Nephron progenitor cell (in vitro differentiated cells): ENCODE results near the gene CYP4V2.
A peak's percentile ranks its signal among the peaks of the same experiment; 100 is the strongest.

Experiments
- DNase-seq: peaks from one replicate; pipeline ENCODE4 v3.0.0; 2021
- H3K27ac Mint-ChIP-seq: 2 replicates; pipeline ENCODE4 v1.8.0; 2021; ENCODE audit warnings: mild to moderate bottlenecking, moderate library complexity, mixed read lengths
- H3K27me3 Mint-ChIP-seq: 2 replicates; pipeline ENCODE4 v1.8.0; 2021; ENCODE audit warnings: mild to moderate bottlenecking, low read depth, mixed read lengths; ENCODE audit not compliant: poor library complexity
- H3K36me3 Mint-ChIP-seq: 2 replicates; pipeline ENCODE4 v1.8.0; 2021; ENCODE audit warnings: low read depth, mixed read lengths
- H3K4me1 Mint-ChIP-seq: 2 replicates; pipeline ENCODE4 v1.8.0; 2021; ENCODE audit warnings: mixed read lengths
- H3K4me3 Mint-ChIP-seq: 2 replicates; pipeline ENCODE4 v1.8.0; 2021; ENCODE audit warnings: mild to moderate bottlenecking, moderate library complexity, mixed read lengths
- H3K9me3 Mint-ChIP-seq: 2 replicates; pipeline ENCODE4 v1.8.0; 2021; ENCODE audit warnings: mild to moderate bottlenecking, moderate library complexity, mixed read lengths
- TF ChIP-seq, protein P1 (sequence below): fragments of 200-600 bp; sonication (generic); IDR thresholded peaks from 2 replicates; pipeline ENCODE4 v1.5.0; 2021; ENCODE audit warnings: antibody characterized with exemption

CYP4V2 gene

DNA sequence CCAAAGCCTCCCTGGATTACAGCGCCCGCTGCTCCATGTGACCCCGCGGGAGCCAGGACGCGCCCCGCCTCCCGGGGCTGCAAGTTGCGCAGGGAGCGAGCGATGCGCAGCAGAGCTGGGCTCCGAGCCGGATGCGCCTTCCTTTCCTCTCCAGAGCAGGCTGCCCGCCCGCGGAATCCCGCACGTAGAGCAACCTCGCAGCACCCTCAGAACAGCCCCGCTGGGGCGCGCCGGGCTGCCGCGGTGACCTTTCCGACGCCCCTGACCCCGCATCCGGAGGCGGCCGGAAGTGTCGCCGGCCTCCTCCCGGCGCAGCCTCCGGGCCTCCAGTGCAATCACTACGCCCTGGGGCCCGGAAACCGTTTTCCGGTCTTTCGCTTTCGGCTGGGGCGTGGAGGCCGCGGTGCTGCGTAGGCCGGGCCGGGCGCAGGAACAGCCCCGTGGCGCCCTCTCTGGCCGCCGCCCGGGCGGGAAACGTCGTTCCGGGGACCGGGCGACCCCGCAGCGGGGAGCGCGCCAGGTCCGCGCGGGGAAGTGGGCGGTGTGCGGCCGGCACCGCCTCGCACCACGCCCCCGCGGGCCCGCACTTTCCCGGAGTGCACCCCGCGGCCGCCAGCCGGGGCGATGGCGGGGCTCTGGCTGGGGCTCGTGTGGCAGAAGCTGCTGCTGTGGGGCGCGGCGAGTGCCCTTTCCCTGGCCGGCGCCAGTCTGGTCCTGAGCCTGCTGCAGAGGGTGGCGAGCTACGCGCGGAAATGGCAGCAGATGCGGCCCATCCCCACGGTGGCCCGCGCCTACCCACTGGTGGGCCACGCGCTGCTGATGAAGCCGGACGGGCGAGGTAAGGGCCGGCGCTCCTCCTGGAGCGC lies at the start of gene CYP4V2:
CYP4V2 (plus strand) TSS at position 368 of the 866 bp plus-strand sequence; CDS start at position 625, 257 bp downstream.
- Mint-ChIP-seq H3K9me3 (peaks cover 6% of the 10 kb centered on the region), H3K4me3 (peak within 1 kb of the TSS; percentile 95), H3K36me3 (peaks cover 18% of the 10 kb centered on the region), H3K4me1 (peaks cover 32% of the 10 kb centered on the region), H3K27me3 (peaks cover 2% of the 10 kb centered on the region), H3K27ac (peak within 1 kb of the TSS; percentile 93)
- DNase-seq = peak; percentile 74
- TF ChIP-seq, protein P1, sequence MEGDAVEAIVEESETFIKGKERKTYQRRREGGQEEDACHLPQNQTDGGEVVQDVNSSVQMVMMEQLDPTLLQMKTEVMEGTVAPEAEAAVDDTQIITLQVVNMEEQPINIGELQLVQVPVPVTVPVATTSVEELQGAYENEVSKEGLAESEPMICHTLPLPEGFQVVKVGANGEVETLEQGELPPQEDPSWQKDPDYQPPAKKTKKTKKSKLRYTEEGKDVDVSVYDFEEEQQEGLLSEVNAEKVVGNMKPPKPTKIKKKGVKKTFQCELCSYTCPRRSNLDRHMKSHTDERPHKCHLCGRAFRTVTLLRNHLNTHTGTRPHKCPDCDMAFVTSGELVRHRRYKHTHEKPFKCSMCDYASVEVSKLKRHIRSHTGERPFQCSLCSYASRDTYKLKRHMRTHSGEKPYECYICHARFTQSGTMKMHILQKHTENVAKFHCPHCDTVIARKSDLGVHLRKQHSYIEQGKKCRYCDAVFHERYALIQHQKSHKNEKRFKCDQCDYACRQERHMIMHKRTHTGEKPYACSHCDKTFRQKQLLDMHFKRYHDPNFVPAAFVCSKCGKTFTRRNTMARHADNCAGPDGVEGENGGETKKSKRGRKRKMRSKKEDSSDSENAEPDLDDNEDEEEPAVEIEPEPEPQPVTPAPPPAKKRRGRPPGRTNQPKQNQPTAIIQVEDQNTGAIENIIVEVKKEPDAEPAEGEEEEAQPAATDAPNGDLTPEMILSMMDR = no peak

GRCh38 chr4:186144198-186144945 lies 47.0 kb upstream of the CYP4V2 start:
- Mint-ChIP-seq H3K4me1 (peaks cover 17% of the 10 kb centered on the region), H3K27me3 (peaks cover 45% of the 10 kb centered on the region), H3K27ac (no peak overlapping the region), H3K4me3 (peak overlapping the region; percentile 82), H3K36me3 (no peaks in the 10 kb centered on the region), H3K9me3 (no peaks in the 10 kb centered on the region)
- TF ChIP-seq, protein P1 = no peak
- DNase-seq = peak; percentile 90

DNA sequence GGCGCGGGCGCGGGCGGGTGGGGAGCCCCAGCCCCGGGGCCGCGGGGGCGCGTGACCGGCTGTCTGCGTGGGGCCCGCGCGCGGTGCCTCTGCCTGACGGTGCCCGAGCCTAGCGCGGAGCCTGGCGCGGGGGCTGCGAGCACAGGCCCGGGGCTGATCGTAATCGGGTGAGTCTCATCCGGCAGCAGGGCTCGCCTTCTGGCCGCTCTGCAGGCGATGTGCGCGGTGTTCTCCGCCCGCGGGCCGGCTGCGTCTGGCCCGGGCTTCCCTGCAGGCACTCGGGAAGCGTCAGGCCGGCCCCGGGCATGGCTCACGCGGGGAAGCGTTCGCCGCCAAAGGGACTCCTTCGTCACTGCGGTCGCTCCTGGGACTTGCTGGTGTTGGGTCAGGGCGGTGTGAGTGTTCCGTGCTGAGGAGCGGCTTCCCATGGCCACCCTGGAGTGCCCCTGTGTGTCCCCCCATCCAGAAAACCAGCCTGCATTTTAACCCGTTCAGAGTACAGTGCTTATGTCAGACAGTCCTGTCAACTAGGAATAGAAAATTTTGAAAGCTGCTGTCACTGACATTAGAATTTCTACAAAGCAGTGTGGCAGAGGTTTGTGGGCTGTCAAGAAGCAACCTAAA lies 46.3 kb upstream of the CYP4V2 start:
- Mint-ChIP-seq H3K4me3 (peak overlapping the region; percentile 87), H3K4me1 (peaks cover 17% of the 10 kb centered on the region), H3K27ac (no peak overlapping the region), H3K9me3 (no peaks in the 10 kb centered on the region), H3K27me3 (peaks cover 45% of the 10 kb centered on the region), H3K36me3 (no peaks in the 10 kb centered on the region)
- no peak for DNase-seq
- TF ChIP-seq, protein P1 = no peak

GRCh38 chr4:186146458-186146857 lies 44.9 kb upstream of the CYP4V2 start:
- peaks cover 45% of the 10 kb centered on the region for H3K27me3 Mint-ChIP-seq

GRCh38 chr4:186148336-186148975 lies 42.9 kb upstream of the CYP4V2 start:
- TF ChIP-seq, protein P1 = no peak
- Mint-ChIP-seq H3K36me3 (no peaks in the 10 kb centered on the region), H3K27me3 (peaks cover 34% of the 10 kb centered on the region), H3K27ac (no peak overlapping the region), H3K4me3 (no peak overlapping the region), H3K9me3 (no peaks in the 10 kb centered on the region), H3K4me1 (peaks cover 17% of the 10 kb centered on the region)
- DNase-seq = no peak

More at GRCh38 chr4:186146458-186146857, 44.9 kb upstream of the CYP4V2 start:
- Mint-ChIP-seq H3K27ac (no peak overlapping the region), H3K36me3 (no peaks in the 10 kb centered on the region), H3K9me3 (no peaks in the 10 kb centered on the region), H3K4me1 (peaks cover 17% of the 10 kb centered on the region), H3K4me3 (no peak overlapping the region)
- no peak for DNase-seq
- TF ChIP-seq, protein P1 = no peak
